Measurements from ENCODE around the gene TRPV4.

GRCh38 chr12:109765446-109765810 is 67.8 kb downstream of the TRPV4 start:
- TF ChIP-seq POLR2A (IDR thresholded peaks at IDR 0.05): no peak
- no peak for TF ChIP-seq CTCF (IDR thresholded peaks at IDR 0.05)

All from esophagus squamous epithelium (tissue), 4 donors.